ENCODE data around the gene LRP11.

Gene LRP11

GRCh38 chr6:149771185-149771584 is 93.0 kb downstream of the LRP11 start:
- no peaks in the 10 kb centered on the region for H3K27me3 ChIP-seq (ENCODE audit: insufficient read depth, low read depth)
- H3K4me1 ChIP-seq (ENCODE audit: low read depth, poor library complexity, severe bottlenecking) = peaks cover 20% of the 10 kb centered on the region
- no peaks in the 10 kb centered on the region for H4K20me1 ChIP-seq (ENCODE audit: insufficient read depth)
- H3K79me2 ChIP-seq (ENCODE audit: insufficient read depth, low read depth) = peaks cover 7% of the 10 kb centered on the region; the same call in 1 of the 2 replicates
- H3K4me2 ChIP-seq = no peak overlapping the region
- peaks cover 10% of the 10 kb centered on the region; the same call in 1 of the 2 replicates for H3K36me3 ChIP-seq (ENCODE audit: insufficient read depth)
- no peak overlapping the region for H3K4me3 ChIP-seq (IDR thresholded peaks at IDR 0.05; ENCODE audit: insufficient read depth, low read depth, low read length)
- H3K9ac ChIP-seq = no peak overlapping the region
- no peak overlapping the region for H2AFZ ChIP-seq (ENCODE audit: low read depth)
- no peak for TF ChIP-seq CTCF (conservative IDR thresholded peaks at IDR 0.05; ENCODE audit: low read depth, low read length)
- no peak overlapping the region for H3K27ac ChIP-seq

DNA sequence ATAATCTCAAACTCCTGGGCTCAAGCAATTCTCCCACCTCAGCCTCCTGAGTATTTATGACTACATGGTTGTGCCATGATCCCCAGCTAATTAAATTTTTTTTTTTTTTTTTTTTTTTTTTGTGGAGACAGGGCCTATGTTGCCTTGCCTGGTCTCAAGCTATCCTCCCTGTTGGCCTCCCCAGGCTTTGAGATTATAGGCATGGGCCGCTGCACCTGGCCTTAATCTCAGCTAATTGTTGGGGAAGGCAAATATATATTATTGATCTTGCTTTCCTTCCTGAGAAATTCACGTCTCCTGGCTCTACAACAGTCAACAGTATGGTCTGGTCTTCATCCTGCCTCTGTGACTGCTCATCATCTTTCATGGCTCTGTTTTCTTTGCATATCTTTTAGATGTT is 94.5 kb downstream of the LRP11 start:
- H3K4me2 ChIP-seq = no peak overlapping the region
- peaks cover 7% of the 10 kb centered on the region; the same call in 1 of the 2 replicates for H3K79me2 ChIP-seq (ENCODE audit: insufficient read depth, low read depth)
- H3K4me1 ChIP-seq (ENCODE audit: low read depth, poor library complexity, severe bottlenecking) = peaks cover 23% of the 10 kb centered on the region
- H3K36me3 ChIP-seq (ENCODE audit: insufficient read depth) = peaks cover 10% of the 10 kb centered on the region; the same call in 1 of the 2 replicates
- no peaks in the 10 kb centered on the region for H3K27me3 ChIP-seq (ENCODE audit: insufficient read depth, low read depth)
- no peaks in the 10 kb centered on the region for H4K20me1 ChIP-seq (ENCODE audit: insufficient read depth)
- H3K4me3 ChIP-seq (IDR thresholded peaks at IDR 0.05; ENCODE audit: insufficient read depth, low read depth, low read length) = no peak overlapping the region
- H2AFZ ChIP-seq (ENCODE audit: low read depth) = no peak overlapping the region
- no peak overlapping the region for H3K9ac ChIP-seq
- H3K27ac ChIP-seq = no peak overlapping the region
- no peak for TF ChIP-seq CTCF (conservative IDR thresholded peaks at IDR 0.05; ENCODE audit: low read depth, low read length)

Data from KMS-11 (cell line).